K562 (cell line): ENCODE data around the gene ZDHHC8. TPM values are rescaled to one million over a fixed set of nuclear protein-coding genes. Genes with fewer than 3 reads are reported as not detected.

Experiments used
- ATAC-seq: fragments of 200-7000 bp; cut with Tn5 transposase; 3 replicates; pipeline ENCODE4 v1.9.1; 2020; ENCODE audit warnings: moderate library complexity
- BruUV-seq: library from RNA; stranded (reverse); fragments of 400-500 nt; replicated peaks from 2 replicates; lab custom pipeline; 2021; lab: Mats Ljungman, UMichigan
- CTCF ChIA-PET: fragments of 300-600 bp; formaldehyde crosslinking; extraction: SDS; loops from one replicate; lab custom pipeline; 2021; ENCODE audit warnings: low intra/inter-chr PET ratio; lab: Yijun Ruan, JAX
- POLR2A ChIA-PET: fragments of 300-600, 350-650 bp; sonication (Branson Sonifier 250); formaldehyde crosslinking; extraction: SDS; loops from one replicate; lab custom pipeline; 2021; ENCODE audit warnings: antibody characterized with exemption, inconsistent platforms; lab: Yijun Ruan, JAX
- DNase-seq, 4 experiments: peaks; one replicate each; pipeline versions ENCODE4 v3.0.0 to v3.0.0-alpha.2; 2011 to 2018; ENCODE audit warnings: low spot score in 3 of 4, mixed read lengths in 3 of 4; ENCODE audit errors: extremely low read depth in 1 of 4
- FAIRE-seq: peaks from 2 replicates; lab custom pipeline; 2011; peaks lifted over from hg19 to GRCh38; lab: Jason Lieb, UNC
- H2AFZ ChIP-seq: 2 replicates; pipeline ENCODE4 v1.6.0; 2011; ENCODE audit warnings: low read depth, low read length, control low read depth, inconsistent platforms
- H3K27ac ChIP-seq: fragments of 200-600 bp; 3 replicates; pipeline ENCODE4 v1.8.0; 2011; ENCODE audit warnings: low read depth, mild to moderate bottlenecking, control low read depth, inconsistent platforms, low read length, moderate library complexity, mixed read lengths; ENCODE audit errors: extremely low read depth
- H3K27me3 ChIP-seq, 2 experiments: fragments of 300-600 bp in 1 of 2; 2 replicates in 1 of 2; 3 replicates in 1 of 2; pipeline versions ENCODE4 v1.6.0 to v1.8.0; 2011; ENCODE audit warnings: inconsistent platforms in 2 of 2, low read length in 2 of 2, mild to moderate bottlenecking in 1 of 2, mixed read lengths in 1 of 2, moderate library complexity in 1 of 2; ENCODE audit not compliant: control insufficient read depth in 2 of 2, insufficient read depth in 2 of 2
- H3K36me3 ChIP-seq: fragments of 300-600 bp; 3 replicates; pipeline ENCODE4 v1.8.0; 2011; ENCODE audit warnings: mild to moderate bottlenecking, low read length, inconsistent platforms; ENCODE audit not compliant: control insufficient read depth, insufficient read depth
- H3K4me1 ChIP-seq, 2 experiments: fragments of 200-600 bp in 1 of 2; replicated peaks in 1 of 2; 2 replicates in 1 of 2; 3 replicates in 1 of 2; pipeline versions ENCODE4 v1.5.1 to v1.8.0; 2011; ENCODE audit warnings: inconsistent platforms in 2 of 2, low read length in 2 of 2, mild to moderate bottlenecking in 1 of 2, mixed read lengths in 1 of 2, moderate library complexity in 1 of 2; ENCODE audit not compliant: control insufficient read depth in 2 of 2, insufficient read depth in 2 of 2
- H3K4me2 ChIP-seq: 2 replicates; pipeline ENCODE4 v1.6.1; 2011; ENCODE audit warnings: low read length, control low read depth, inconsistent platforms, mixed read lengths; ENCODE audit not compliant: insufficient read depth
- H3K4me3 ChIP-seq: fragments of 200-600 bp; sonication (generic), shearing (Covaris generic); 2 replicates; pipeline ENCODE4 v1.5.1; 2016; ENCODE audit warnings: control low read depth, inconsistent platforms
- H3K79me2 ChIP-seq: fragments of 200-600 bp; 3 replicates; pipeline ENCODE4 v1.8.0; 2011; ENCODE audit warnings: low read length, inconsistent platforms; ENCODE audit not compliant: control insufficient read depth, insufficient read depth
- H3K9ac ChIP-seq, 2 experiments: 2 replicates each; pipeline versions ENCODE4 v1.6.0 to v1.6.1; 2011; ENCODE audit warnings: low read depth in 2 of 2, low read length in 2 of 2, control low read depth in 1 of 2, inconsistent platforms in 1 of 2, mild to moderate bottlenecking in 1 of 2, mixed read lengths in 1 of 2; ENCODE audit not compliant: insufficient read depth in 1 of 2
- H3K9me1 ChIP-seq: one replicate; pipeline ENCODE4 v1.6.0; 2011; ENCODE audit warnings: inconsistent platforms, mild to moderate bottlenecking, low read length, moderate library complexity; ENCODE audit not compliant: control insufficient read depth, insufficient read depth
- H3K9me3 ChIP-seq: replicated peaks from 2 replicates; pipeline ENCODE4 v1.5.1; 2011; ENCODE audit warnings: low read depth, low read length, inconsistent platforms; ENCODE audit not compliant: control insufficient read depth, insufficient read depth
- H4K20me1 ChIP-seq: replicated peaks from 2 replicates; pipeline ENCODE4 v1.6.1; 2011; ENCODE audit warnings: low read length, inconsistent platforms, mixed read lengths; ENCODE audit not compliant: control insufficient read depth, insufficient read depth
- CHCHD3 ChIP-seq: fragments of 250-450 bp; sonication (Bioruptor Pico); IDR thresholded peaks from 2 replicates; pipeline ENCODE4 v2.1.2; 2022; ENCODE audit warnings: mild to moderate bottlenecking
- FOXP1 ChIP-seq: sonication (generic); formaldehyde crosslinking; IDR thresholded peaks from 2 replicates; pipeline ENCODE4 v1.8.0; 2022; ENCODE audit warnings: mild to moderate bottlenecking, missing genetic modification reagents
- GATAD2B ChIP-seq: fragments of 450-650 bp; IDR thresholded peaks from 2 replicates; pipeline ENCODE4 v1.6.1; 2017; ENCODE audit warnings: mild to moderate bottlenecking, borderline replicate concordance
- HMGN3 ChIP-seq: IDR thresholded peaks from 2 replicates; pipeline ENCODE4 v1.6.1; 2011; ENCODE audit warnings: borderline replicate concordance, low read depth, mild to moderate bottlenecking, mixed read lengths, low read length; ENCODE audit not compliant: insufficient read length; ENCODE audit errors: extremely low read depth
- ILF3 ChIP-seq: fragments of 450-650 bp; IDR thresholded peaks from 2 replicates; pipeline ENCODE4 v1.6.1; 2018; ENCODE audit warnings: antibody characterized with exemption, mild to moderate bottlenecking, moderate library complexity, borderline replicate concordance
- POLR2AphosphoS2 ChIP-seq: IDR thresholded peaks from 2 replicates; pipeline ENCODE4 v1.6.1; 2012; ENCODE audit warnings: low read length, improper control_type of control experiment
- POLR2AphosphoS5 ChIP-seq: IDR thresholded peaks from 2 replicates; pipeline ENCODE4 v1.6.1; 2011; ENCODE audit warnings: mild to moderate bottlenecking, low read depth, low read length, moderate library complexity; ENCODE audit not compliant: control insufficient read depth, insufficient read depth
- ZBTB7A ChIP-seq: IDR thresholded peaks from 2 replicates; pipeline ENCODE4 v1.6.1; 2011; ENCODE audit warnings: low read depth, mild to moderate bottlenecking, low read length, moderate library complexity, borderline replicate concordance; ENCODE audit not compliant: control insufficient read depth
- ZNF780A ChIP-seq: fragments of 250-450 bp; sonication (Bioruptor Pico); IDR thresholded peaks from 2 replicates; pipeline ENCODE4 v1.5.0; 2021; ENCODE audit warnings: mild to moderate bottlenecking
- WGBS: fragments of 100-300 bp; shearing (Covaris generic); methylation state at CpG from one replicate; pipeline ENCODE4 v1.1.6; 2016; ENCODE audit warnings: low coverage, mixed read lengths; ENCODE audit not compliant: insufficient coverage; ENCODE audit errors: missing lambda C conversion rate; 5-methylcytosine and 5-hydroxymethylcytosine counted together
- in situ Hi-C: fragments of 300-500 bp; cut with MboI; formaldehyde crosslinking; loops from 4 replicates; pipeline ENCODE4 v1.15.0; 2018; ENCODE audit warnings: inconsistent platforms, mixed read lengths
- intact Hi-C: fragments of 100-400 bp; cut with micrococcal nuclease; formaldehyde crosslinking; loops from 2 replicates; pipeline ENCODE4 v1.14.2; 2022
- polyA plus RNA-seq, 8 experiments: library from polyadenylated mRNA; depleted of rRNA in 4 of 8; stranded (reverse) in 5 of 8; unstranded in 3 of 8; fragments of >200 nt; fragmentation: Nextera tagmentation in 2 of 8; fragmentation: Illumina TruSeq in 1 of 8; extraction: Ambion mirVana in 2 of 8; extraction: Trizol in 1 of 8; gene quantifications; 2 replicates each; pipeline versions ENCODE4 v1.2.1 to v1.2.3, GENCODE V29; 2011 to 2014; ENCODE audit warnings: inconsistent platforms in 1 of 8, missing spikeins in 1 of 8
- total RNA-seq, 7 experiments: library from RNA; depleted of rRNA in 6 of 7; stranded (reverse); fragments of >200 nt in 6 of 7; fragmentation: Illumina TruSeq in 2 of 7; extraction: Trizol in 2 of 7; gene quantifications; 2 replicates each; pipeline versions ENCODE4 v1.2.1 to v1.2.3, GENCODE V29; 2011 to 2021; ENCODE audit warnings: low replicate concordance in 1 of 7
- TF ChIP-seq, protein P1 (sequence below): fragments of 250-450 bp; sonication (Bioruptor Pico); IDR thresholded peaks from 2 replicates; pipeline ENCODE4 v1.8.0; 2022; ENCODE audit warnings: moderate library complexity, mild to moderate bottlenecking, inconsistent platforms
- TF ChIP-seq, protein P2 (sequence below): sonication (generic); formaldehyde crosslinking; IDR thresholded peaks from 2 replicates; pipeline ENCODE4 v1.8.0; 2022; ENCODE audit warnings: mild to moderate bottlenecking, missing genetic modification reagents
- TF ChIP-seq, protein P3 (sequence below): fragments of 250-450 bp; sonication (Bioruptor Pico); IDR thresholded peaks from 2 replicates; pipeline ENCODE4 v1.8.0; 2021; ENCODE audit warnings: borderline replicate concordance, mild to moderate bottlenecking, moderate library complexity; ENCODE audit not compliant: poor library complexity, severe bottlenecking
- TF ChIP-seq, protein P4 (sequence below), 3 experiments: fragments of 200-800 bp in 1 of 3; sonication (Bioruptor generic) in 1 of 3; sonication (generic) in 1 of 3; formaldehyde crosslinking in 1 of 3; IDR thresholded peaks; 2 replicates each; pipeline versions ENCODE4 v1.6.1 to v1.8.0; 2016 to 2022; ENCODE audit warnings: mild to moderate bottlenecking in 2 of 3, missing compliant biosample characterization in 2 of 3, missing genetic modification characterization in 2 of 3, missing genetic modification reagents in 1 of 3
- TF ChIP-seq, protein P5 (sequence below): fragments of 250-450 bp; sonication (Bioruptor Pico); IDR thresholded peaks from 2 replicates; pipeline ENCODE4 v1.4.0; 2020; ENCODE audit warnings: mild to moderate bottlenecking

The ZDHHC8 gene
- total and polyA plus RNA-seq, 9 of the 15 experiments (the other 6 are each of a cell fraction or from before 2014, with no cell fraction given): 0.04 to 109 (median 16.4) TPM

DNA sequence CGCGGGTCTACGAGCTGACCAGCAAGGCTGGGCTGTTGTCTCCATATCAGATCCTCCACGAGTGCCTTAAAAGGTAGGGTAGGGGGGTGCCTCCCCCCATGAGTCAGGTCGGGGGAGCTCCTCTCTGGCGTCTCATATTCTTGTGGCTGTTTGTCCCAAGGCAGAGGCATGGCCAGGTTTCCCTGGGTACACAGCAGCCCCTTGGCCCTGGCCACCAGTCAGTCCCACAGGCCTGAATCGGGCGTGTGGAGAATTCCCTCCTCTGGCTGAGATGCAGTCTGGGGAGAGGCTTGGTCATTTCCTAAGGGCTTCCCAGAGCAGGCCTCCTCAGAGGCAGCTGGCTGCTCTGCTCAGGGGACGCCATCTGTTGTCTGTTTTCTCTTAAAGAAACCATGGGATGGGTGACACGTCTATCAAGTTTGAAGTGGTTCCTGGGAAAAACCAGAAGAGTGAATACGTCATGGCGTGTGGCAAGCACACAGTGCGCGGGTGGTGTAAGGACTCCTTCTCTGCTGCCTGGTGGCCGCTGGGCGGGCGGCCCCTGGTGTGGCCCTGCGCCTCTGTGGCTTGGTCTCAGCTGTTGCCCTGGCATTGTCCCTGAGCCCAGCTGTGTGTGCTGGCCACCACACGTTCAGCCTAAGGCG, 25.3 kb upstream of the ZDHHC8 start:
- no peak overlapping the region for H3K27ac ChIP-seq
- no peaks in the 10 kb centered on the region for H3K27me3 ChIP-seq
- DNase-seq (no peak), ATAC-seq (no peak), FAIRE-seq (no peak)
- no peaks in the 10 kb centered on the region for H3K9me3 ChIP-seq
- H3K4me2 ChIP-seq: no peak overlapping the region
- peaks cover 35% of the 10 kb centered on the region for H3K79me2 ChIP-seq
- no TSS peak for BruUV-seq
- H4K20me1 ChIP-seq: peaks cover 70% of the 10 kb centered on the region
- ChIA-PET CTCF (no interaction called here), POLR2A (interaction anchor here (0.8 to 20.7 kb wide), 6 partner anchors 11 to 73 kb away, joined by 4 to 513 read pairs (median 6); partner anchors contain the start of genes RANBP1 and TRMT2A)
- peak overlapping the region in 1 of 2 experiments; percentile 49; a peak in 2 of 4 replicates for H3K9ac ChIP-seq
- peaks cover 9% of the 10 kb centered on the region for H3K9me1 ChIP-seq
- WGBS: 87% methylated on average over 20 of the region's 20 CpGs
- no peak overlapping the region for H2AFZ ChIP-seq
- in situ Hi-C loops (no loop called here), intact Hi-C loops (no loop called here)
- H3K36me3 ChIP-seq: peaks cover 97% of the 10 kb centered on the region
- H3K4me3 ChIP-seq: no peak overlapping the region
- peaks cover 0 to 40% of the 10 kb centered on the region in 2 experiments; a peak in 3 of 5 replicates for H3K4me1 ChIP-seq
- TF ChIP-seq ZBTB7A: 0 out of 2 replicates have a peak, but pooled peaks have one; percentile 15
- TF ChIP-seq POLR2AphosphoS2: no peak
- no peak for TF ChIP-seq ILF3
- TF ChIP-seq FOXP1 (CRISPR knock-in tag): no peak
- TF ChIP-seq ZNF780A: no peak
- TF ChIP-seq, protein P1, sequence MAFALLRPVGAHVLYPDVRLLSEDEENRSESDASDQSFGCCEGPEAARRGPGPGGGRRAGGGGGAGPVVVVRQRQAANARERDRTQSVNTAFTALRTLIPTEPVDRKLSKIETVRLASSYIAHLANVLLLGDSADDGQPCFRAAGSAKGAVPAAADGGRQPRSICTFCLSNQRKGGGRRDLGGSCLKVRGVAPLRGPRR (CRISPR knock-in tag): no peak
- TF ChIP-seq POLR2AphosphoS5: peak; percentile 12; the same call in 1 of the 2 replicates
- TF ChIP-seq HMGN3: no peak
- TF ChIP-seq, protein P2, sequence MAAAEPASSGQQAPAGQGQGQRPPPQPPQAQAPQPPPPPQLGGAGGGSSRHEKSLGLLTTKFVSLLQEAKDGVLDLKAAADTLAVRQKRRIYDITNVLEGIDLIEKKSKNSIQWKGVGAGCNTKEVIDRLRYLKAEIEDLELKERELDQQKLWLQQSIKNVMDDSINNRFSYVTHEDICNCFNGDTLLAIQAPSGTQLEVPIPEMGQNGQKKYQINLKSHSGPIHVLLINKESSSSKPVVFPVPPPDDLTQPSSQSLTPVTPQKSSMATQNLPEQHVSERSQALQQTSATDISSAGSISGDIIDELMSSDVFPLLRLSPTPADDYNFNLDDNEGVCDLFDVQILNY (CRISPR knock-in tag): no peak
- no peak for TF ChIP-seq CHCHD3
- TF ChIP-seq, protein P3, sequence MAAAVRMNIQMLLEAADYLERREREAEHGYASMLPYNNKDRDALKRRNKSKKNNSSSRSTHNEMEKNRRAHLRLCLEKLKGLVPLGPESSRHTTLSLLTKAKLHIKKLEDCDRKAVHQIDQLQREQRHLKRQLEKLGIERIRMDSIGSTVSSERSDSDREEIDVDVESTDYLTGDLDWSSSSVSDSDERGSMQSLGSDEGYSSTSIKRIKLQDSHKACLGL: no peak
- TF ChIP-seq GATAD2B: no peak
- TF ChIP-seq, protein P4, sequence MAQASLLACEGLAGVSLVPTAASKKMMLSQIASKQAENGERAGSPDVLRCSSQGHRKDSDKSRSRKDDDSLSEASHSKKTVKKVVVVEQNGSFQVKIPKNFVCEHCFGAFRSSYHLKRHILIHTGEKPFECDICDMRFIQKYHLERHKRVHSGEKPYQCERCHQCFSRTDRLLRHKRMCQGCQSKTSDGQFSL (CRISPR knock-in tag; IDR thresholded peaks at IDR 0.05): no peak
- TF ChIP-seq, protein P4 (tag; IDR thresholded peaks at IDR 0.05): peak in 1 of 2 experiments; percentile 63; a peak in 1 of 4 replicates
- TF ChIP-seq, protein P5, sequence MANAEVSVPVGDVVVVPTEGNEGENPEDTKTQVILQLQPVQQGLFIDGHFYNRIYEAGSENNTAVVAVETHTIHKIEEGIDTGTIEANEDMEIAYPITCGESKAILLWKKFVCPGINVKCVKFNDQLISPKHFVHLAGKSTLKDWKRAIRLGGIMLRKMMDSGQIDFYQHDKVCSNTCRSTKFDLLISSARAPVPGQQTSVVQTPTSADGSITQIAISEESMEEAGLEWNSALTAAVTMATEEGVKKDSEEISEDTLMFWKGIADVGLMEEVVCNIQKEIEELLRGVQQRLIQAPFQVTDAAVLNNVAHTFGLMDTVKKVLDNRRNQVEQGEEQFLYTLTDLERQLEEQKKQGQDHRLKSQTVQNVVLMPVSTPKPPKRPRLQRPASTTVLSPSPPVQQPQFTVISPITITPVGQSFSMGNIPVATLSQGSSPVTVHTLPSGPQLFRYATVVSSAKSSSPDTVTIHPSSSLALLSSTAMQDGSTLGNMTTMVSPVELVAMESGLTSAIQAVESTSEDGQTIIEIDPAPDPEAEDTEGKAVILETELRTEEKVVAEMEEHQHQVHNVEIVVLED (CRISPR knock-in tag): no peak
